OCI-LY7 (cell line): ENCODE results near the gene CENPP.

Experiments used
- EZH2phosphoT487 ChIP-seq: fragments of 200-600 bp; sonication (generic); IDR thresholded peaks from 2 replicates; pipeline ENCODE4 v1.6.1; 2018; ENCODE audit warnings: low read depth, borderline replicate concordance, mild to moderate bottlenecking, mixed run types, antibody characterized with exemption, low read length, moderate library complexity, mixed read lengths
- TF ChIP-seq, protein P1 (sequence below): fragments of 200-600 bp; sonication (generic); conservative IDR thresholded peaks from 2 replicates; pipeline ENCODE4 v1.5.1; 2014; ENCODE audit warnings: mild to moderate bottlenecking, antibody characterized with exemption, low read length, moderate library complexity, mixed read lengths

DNA sequence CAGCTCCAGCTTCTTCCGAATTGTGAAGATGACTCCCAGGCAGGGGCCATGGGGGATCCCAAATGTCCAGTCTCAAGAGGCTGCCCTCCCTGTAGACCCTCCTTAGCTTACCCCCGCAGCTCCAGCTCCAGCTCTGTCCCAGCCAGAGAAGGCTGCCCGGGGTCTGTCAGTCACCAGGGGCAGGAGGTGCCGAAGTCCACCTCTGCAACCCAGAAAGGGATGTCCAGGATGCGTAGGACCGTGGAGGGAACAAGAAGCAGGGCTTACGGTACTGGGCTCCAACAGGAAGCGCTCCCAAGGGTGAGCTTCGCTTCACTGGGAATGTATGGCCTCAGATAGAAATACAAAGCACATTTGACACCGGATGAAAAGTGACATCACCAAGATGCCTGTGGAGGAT, 338.2 kb downstream of the CENPP start:
- TF ChIP-seq, protein P1, sequence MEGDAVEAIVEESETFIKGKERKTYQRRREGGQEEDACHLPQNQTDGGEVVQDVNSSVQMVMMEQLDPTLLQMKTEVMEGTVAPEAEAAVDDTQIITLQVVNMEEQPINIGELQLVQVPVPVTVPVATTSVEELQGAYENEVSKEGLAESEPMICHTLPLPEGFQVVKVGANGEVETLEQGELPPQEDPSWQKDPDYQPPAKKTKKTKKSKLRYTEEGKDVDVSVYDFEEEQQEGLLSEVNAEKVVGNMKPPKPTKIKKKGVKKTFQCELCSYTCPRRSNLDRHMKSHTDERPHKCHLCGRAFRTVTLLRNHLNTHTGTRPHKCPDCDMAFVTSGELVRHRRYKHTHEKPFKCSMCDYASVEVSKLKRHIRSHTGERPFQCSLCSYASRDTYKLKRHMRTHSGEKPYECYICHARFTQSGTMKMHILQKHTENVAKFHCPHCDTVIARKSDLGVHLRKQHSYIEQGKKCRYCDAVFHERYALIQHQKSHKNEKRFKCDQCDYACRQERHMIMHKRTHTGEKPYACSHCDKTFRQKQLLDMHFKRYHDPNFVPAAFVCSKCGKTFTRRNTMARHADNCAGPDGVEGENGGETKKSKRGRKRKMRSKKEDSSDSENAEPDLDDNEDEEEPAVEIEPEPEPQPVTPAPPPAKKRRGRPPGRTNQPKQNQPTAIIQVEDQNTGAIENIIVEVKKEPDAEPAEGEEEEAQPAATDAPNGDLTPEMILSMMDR = no peak
- TF ChIP-seq EZH2phosphoT487 = no peak
